Activated CD8-positive, alpha-beta T cell treated with anti-CD3 and anti-CD28 coated beads, Interleukin-2, amount 10 ng/mL, durations not matched to agents 7 days and 5 days (primary cell): Measurements from ENCODE around the gene HEPHL1. TPM values are rescaled to one million over a fixed set of nuclear protein-coding genes. Genes with fewer than 3 reads are reported as not detected.

Experiments used
- total RNA-seq, 2 experiments: library from RNA; stranded (reverse); gene quantifications; one replicate each; pipeline ENCODE4 v1.2.3, GENCODE V29; 2021

Gene HEPHL1
- total RNA-seq, 2 experiments from 2014 or later = not detected

Other genes with a start within 250 kb of the HEPHL1 start
- gene MED17, start 237.1 kb upstream of the HEPHL1 start, total RNA-seq = 10 to 100 TPM; 43.6 to 45.3 TPM
- gene VSTM5, start 170.7 kb upstream of the HEPHL1 start, total RNA-seq = not detected
- 10 to 100 TPM; 12.0 to 13.0 TPM for gene PANX1, start 107.5 kb downstream of the HEPHL1 start, total RNA-seq